Inflammatory macrophage (primary cell): ENCODE results near the gene CFAP161.

Experiments used
- DNase-seq, 2 donors: peaks; one replicate each; pipeline ENCODE4 v3.0.0-alpha.2; 2020 to 2022
- total RNA-seq, 18 experiments: gene quantifications; one replicate each; lab custom pipeline; 2026; ENCODE audit warnings: mixed read lengths in 6 of 18, inconsistent platforms in 2 of 18; lab: John Stamatoyannopoulos, UW

Gene CFAP161, protein sequence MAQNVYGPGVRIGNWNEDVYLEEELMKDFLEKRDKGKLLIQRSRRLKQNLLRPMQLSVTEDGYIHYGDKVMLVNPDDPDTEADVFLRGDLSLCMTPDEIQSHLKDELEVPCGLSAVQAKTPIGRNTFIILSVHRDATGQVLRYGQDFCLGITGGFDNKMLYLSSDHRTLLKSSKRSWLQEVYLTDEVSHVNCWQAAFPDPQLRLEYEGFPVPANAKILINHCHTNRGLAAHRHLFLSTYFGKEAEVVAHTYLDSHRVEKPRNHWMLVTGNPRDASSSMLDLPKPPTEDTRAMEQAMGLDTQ
- total RNA-seq = 0 to 9.8 (median 0.25) reads per million in 18 experiments

DNA sequence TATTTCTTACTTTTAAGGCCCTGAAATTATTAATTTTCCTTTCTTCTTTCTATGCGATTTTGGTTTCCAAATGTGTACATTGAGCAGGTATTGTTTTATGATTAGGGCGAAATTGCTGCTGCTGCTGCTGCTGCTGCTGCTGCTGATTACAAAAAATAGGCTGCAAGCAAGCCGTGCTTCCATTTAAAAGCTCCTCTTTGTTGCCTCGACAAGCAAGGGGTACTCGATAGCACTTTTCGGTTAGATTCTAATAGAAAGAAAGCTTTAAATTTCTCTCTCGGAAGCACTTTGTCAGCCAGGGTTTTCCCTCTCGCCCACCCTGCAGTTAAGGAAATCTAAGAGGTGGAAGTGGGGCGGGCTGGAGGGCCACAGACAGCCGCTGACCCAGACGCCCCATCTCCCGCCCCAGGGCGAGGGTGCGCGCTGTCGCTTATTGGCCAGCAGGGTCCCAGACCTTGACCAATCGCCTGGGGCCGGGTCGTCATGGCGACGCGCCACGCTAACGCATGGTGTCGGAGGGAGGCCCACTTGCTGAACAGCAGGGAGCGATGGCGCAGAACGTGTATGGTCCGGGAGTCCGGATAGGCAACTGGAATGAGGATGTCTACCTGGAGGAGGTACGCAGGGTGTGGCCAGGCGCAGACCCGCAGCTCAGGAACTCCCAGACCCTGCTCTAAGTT is at the start of gene CFAP161:
TSS of gene CFAP161 (plus strand) at position 489 of the 680 bp plus-strand sequence. CDS start at position 549, 60 bp downstream.
- DNase-seq = peak in 1 of 2 donors; percentile 24

DNA sequence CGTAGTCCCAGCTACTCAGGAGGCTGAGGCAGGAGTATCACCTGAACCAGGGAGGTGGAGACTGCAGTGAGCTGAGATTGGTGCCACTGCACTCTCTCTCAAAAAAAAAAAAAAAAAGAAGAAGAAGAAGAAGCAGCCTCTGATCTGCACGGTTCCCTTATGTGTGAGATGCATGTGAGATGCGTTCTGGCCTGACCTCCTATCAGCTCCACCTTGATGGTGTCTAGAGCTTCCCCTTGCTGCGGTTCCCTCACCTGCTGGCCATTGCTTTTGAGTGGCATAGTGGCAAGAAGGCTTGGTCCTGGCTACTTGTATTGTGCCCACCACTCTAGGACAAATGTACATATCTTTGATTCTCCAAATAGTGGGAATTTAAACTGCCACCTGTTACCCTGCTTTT is 49.4 kb upstream of the CFAP161 start:
- DNase-seq = no peak

DNA sequence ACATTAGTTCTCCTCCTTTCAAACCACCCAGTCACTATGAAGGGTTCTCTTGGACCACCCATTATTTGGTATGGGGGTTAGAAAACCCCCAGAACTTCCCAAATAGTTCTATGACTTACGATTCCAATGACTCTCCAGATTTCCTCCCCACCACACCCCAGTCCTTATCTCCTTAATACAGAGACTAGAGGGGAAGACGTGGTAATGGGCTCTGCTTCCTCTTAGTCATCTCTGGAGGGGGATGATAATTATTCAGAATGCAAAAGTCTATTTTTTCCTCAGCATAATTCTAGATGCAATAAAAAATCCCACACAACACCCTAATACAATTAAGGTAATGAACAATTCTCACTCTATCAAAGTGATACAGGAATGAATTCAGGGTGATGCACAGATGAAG is 48.9 kb upstream of the CFAP161 start:
- no peak for DNase-seq

DNA sequence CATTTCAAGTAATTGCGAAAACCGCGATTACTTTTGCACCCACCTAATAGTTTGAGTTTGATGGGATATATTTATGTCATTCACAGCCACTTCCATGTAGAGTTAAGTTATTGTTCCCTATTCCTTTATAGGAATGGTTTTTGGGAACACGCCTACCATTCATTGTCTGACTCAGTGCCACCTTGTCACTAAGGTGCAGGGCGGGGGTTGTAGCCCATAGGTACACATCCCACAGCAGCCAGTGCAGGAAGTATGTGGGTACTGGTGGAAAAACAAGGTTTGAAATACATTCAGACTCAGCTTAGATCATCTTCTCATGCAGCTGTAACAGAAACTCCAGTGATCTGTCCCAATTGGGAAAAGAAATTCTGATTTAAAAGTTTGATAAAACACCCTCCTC is 48.2 kb upstream of the CFAP161 start:
- DNase-seq = no peak

DNA sequence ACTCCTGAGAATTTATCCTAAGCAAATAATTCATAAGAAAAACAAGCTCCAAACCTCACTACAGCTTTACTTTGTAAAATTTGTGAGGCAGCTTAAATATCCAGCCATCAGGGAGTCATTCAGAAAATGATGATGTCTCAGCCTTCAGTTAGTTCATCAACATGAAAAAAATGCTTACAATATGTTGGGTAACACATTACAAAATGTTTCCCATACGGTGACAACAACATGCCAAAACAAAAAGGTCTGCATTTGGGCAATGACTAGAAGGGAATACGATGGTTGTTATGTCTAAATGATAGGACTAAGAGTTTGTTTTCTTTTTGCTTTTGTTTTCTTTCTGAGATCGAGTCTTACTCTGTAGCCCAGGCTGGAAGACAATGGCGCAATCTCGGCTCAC is 47.0 kb upstream of the CFAP161 start:
- DNase-seq = peak; percentile 17 to 27

DNA sequence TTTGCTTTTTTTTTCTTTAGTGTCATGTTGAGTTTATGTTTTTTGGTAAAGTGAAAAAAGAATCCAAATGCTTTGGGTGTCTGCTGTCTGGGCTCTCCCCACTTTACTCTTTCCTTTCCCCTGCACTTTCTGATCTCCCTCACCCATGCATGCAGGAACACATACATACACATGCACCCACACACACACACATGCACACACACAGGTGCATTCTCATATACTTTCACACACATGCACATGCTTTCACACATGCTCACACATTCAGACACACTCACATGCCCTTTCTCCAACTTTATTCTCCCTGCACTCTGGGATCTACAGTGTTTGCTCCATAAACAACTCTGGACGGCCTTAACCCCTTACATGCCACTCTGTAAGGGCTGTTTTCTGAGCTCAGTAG is 46.4 kb upstream of the CFAP161 start:
- no peak for DNase-seq

DNA sequence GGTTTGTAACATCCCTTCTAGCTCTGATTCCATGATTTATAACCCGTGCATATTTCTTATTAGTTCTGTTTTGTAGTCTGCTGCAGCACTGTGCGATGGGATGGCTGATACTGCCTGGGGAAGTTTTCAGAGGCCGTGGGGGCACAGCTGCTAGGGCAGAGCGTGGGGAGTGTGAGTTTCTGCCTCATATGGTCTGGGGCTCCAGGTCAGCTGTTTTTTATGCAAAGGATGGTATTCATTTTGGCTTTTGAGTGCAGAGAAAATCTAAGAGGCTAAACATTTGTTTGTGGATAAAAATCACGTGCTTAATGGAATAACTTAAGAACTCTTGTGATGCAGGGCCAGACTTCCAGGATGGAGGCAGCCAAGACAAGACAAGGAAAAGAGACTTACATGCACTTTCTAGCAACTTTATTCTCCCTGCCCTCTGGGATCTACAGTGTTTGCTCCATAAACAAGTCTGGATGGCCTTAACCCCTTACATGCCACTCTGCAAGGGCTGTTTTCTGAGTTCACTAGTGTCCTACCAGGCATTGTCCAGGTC is 45.5 kb upstream of the CFAP161 start:
- no peak for DNase-seq

DNA sequence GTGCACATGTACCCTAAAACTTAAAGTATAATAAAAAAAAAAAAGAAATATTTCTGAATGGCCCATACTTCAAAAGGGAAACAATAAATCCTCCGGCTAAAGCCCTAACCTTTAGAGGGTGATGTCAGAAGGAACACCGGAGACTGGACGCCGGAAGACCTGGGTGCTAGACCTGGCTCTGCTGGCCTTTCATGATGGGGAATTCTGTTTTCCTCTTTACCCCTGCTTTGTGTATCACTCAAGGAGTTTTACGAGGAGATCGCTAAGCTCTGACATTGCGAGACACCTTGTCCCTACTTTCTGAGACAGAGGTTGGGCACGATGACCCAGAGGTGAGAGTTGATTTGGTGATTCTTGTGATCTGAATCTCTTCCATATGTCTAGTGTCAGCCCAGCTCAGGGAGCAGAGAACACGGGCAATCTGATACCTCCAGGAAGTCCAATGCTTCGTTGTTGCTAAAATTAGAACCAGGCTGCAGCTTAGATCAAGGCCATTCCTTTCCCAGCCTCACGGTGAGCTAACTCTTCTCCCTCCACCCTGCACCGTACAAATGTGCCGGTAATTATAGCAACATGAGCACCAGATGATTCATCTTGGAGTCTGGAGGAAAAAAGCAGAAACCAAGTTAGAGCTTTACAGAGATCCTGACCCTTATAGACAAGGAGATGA is 42.0 kb upstream of the CFAP161 start:
- DNase-seq = peak in 1 of 2 donors; percentile 28

DNA sequence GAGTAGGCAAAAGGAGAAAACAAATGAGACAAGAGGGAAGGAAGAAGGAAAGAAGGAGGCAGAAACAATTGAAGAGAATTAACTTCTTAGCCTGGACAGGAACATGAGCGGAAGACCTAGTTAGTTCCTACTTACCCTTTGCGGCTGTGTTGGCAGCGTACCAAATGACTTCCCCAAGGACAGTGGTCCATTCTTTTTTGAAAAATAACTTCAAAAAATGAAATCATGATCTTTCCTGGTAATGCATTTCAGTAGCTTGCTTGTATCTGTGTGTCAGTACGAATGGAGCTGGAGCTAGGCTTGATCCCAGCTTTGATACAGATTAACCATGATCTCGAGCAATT is 41.5 kb upstream of the CFAP161 start:
- peak; percentile 17 to 49 for DNase-seq

DNA sequence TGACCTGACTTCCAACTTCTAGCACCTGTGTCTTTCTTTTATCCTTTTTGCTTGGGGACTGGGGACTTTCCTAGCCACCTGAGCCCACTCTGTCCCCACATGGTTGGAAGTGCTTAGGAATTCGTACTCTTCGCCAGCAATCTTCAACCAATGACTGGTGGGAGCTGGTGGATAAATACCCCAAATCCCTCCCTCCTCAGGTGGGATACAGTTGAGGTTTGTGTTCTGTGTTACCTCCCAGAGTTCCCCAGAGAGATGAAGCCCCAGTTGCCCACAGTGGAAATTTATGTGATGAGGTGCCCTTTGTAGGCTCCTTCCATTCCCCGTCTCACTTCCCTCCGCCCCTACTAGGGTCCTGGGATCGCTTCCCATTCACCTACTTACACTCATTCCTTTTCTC is 40.1 kb upstream of the CFAP161 start:
- no peak for DNase-seq

DNA sequence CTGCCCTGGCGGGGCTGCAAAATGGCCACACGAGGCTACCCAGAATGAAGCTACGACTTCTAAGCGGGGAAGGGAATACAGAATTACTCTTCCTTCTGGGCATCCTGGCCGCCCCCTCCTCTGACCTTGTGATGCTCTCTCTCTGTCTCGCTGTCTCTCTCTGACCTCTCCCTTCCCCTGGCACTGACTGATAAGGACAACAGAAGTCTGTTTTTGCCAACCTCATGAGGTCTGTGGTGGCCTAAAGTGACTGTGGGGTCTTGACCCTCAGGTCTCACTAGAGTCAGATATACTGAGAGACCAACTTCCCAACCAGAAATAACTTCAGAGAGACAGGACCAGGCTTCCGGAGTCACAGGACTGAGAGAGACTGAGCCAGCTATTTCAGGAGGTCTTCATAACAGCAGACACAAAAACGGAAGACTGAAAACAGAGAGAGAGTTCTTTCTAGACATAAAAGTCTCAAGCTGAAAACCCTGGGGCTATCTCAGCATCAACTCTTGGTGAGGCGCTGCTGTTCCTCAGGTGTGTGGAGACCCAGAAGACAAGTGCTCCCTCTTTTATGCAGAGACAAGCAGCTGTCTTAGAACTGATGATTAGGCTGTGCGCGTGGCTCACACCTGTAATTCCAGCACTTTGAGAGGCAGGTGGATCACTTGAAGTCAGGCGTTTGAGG is 38.2 kb upstream of the CFAP161 start:
- DNase-seq = no peak

DNA sequence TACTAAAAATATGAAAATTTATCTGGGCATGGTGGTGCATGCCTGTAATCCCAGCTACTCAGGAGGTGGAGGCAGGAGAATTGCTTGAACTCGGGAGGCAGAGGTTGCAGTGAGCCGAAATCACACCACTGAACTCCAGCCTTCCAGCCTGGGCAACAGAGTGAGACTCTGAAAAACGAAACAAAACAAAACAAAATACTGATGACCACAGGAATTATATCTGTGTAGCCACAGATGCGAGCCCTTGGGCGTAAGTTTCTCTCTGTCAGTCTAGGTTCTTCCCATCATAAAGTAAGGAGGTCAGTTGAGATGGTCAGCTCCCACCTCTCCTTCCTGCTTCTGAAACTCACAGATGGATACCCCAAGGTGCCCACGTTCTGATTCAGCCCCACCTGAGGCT is 37.7 kb upstream of the CFAP161 start:
- no peak for DNase-seq

DNA sequence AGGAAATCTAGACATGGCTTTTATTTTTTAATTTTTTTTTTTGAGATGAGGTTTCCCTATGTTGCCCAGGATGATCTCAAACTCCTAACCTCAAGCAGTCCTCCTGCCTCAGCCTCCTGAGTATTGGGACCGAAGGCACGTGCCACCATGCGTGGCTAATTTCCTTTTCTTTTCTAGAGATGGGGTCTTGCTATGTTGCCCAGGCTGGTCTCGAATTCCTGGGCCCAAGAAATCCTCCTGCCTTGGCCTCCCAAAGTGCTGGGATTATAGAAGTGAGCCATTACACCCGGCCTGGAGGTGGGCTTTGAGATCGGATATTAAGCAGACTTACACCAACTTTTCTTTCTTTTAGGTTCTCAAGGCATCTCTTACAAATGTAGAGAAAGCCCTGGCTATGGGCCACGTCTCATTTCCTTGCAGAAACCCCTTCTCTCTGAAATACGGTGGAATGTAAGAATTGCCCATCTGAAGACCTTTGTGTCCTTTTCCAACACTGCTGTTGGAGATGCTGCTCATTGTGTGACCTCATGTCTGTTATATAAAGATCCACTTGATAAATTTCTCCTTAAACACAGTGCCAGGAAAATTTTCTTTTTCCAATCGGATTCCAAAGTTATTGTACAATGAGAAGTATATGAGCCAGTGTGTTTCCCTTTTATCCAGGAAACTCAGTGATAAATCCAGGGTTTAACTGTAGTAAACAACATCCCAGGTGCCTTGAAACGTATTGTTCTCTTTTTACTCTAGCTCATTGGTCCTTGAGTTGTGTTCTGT is 36.8 kb upstream of the CFAP161 start:
- no peak for DNase-seq

DNA sequence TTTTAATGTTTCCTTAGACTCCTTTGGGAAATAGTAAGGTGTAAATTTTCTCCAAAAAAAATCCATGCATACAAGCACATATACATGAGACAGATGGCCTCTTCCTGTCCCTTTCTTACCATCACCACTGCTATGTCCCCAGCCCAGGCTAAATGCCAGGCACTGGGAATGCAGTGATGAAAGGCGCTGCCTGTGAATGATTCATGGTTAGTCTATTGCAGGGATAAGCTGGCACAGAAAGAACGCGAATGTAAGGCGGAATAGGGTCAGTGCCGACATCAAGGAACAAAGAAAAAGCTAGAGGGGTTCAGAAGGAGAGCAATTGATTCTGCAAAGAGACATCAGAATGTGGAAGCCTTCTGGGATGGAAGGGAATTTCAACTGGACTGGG is 36.2 kb upstream of the CFAP161 start:
- DNase-seq = no peak

DNA sequence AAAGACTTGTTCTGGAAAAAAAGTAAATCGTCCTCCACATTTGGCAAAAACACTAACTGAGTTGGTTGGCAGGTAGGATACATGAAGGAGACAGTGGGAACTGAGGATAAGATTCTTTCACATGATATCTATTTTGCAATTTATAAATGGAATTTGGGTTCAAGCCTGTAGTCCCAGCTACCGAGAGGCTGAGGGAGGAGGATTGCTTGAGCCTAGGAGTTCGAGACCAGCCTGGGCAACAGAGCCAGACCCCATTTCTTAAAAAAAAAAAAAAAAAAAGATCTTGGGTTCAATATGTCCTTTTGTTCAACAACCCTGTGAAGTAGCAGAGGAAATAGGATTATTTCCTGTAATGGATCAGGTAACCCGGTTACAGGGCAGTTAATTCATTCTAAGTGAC is 35.7 kb upstream of the CFAP161 start:
- no peak for DNase-seq

DNA sequence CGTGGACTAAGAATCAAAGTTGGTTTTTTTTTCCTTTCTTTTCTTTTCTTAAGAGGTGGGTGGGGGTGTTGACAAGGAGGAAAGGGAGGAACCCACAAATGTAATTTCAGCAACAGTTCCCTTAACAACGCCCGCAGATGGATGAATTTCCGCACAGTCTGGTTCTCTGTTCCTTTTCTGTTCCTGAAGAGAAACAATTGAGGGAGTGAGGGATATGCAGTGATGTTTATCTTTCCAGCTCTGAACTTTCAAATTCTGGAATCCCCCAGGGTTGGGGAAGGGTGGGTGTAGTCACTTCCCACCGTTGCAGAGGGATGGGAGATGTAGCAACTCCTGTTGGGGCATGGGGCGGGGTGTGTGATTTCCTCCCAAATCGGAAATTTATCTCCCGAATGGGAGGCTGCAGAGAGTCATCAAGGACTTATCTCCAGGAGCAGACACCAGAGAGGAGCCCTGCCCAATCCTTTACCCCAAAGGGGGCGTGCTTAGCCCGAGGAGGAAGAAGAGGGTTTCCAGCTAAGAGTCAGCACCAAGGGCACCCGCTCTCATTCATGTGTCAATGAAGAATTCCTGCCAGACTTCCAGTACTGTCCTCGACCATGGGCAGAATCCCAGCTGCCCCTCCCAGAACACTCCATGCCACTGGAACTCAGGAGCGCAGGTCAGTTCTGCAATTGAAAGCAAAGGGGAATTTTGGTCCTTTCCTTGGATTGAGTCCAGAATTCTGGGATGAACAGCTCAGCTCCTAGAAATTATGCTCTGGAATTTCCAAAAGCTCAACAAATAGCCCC is 35.0 kb upstream of the CFAP161 start:
- peak; percentile 69 to 71 for DNase-seq

DNA sequence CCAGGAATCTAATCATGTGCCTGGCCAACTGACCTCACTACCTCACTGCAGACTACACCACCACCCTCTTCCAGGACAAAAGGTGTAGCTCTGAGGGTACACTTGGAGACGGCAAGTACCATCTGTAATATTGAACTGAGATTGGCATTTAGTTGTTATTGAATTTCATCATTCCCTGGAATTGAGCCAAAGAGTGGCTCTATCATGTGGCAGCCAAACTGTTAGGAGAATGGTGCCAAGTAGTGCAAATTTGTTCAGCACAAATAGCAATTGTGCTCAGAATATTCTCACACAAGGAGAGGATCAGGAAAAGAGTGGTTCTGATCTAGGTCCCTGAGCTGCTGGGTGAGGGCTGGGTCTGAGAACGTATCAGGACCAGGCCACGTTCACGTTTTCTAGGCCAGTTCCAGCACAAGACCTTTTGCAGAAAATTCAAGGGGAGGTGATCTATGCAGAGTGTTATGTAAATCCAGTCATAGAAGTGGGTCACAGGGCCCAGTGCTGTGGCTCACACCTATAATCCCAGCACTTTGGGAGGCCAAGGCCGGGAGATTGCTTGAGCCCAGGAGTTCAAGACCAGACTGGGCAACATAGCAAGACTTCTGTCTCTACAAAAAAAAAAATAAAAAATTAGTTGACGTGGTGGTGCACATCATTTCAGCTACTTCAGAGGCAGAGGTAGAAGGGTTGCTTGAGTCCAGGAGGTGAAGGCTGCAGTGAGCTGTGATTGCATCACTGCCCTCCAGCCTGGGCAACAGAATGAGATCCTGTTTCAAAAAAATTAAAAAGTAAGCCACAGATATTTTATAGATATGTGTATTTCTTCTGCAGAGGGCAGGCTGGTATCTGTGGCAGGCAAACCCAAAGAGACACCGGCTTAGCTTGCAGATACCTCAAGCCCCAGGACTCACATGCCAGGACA is 31.9 kb upstream of the CFAP161 start:
- no peak for DNase-seq

DNA sequence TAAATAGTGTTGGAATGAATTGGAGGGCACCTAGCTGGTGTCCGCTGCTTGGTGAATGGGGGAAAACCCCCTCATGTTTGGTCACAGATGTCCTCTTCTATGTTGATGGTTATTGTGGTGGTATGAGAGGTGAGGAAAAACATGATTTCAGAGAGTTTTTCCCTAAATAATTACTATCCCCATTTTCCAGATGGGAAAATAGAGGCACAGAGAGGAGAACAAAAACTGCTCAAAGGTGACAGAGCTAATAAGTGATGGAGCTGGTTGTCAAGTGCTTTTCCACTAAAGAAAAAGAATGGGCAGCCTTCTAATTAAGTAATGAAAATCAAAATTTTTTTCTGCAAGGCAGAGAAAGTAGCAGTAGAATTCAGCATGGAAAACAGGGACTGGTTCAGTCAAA is 30.2 kb upstream of the CFAP161 start:
- no peak for DNase-seq

DNA sequence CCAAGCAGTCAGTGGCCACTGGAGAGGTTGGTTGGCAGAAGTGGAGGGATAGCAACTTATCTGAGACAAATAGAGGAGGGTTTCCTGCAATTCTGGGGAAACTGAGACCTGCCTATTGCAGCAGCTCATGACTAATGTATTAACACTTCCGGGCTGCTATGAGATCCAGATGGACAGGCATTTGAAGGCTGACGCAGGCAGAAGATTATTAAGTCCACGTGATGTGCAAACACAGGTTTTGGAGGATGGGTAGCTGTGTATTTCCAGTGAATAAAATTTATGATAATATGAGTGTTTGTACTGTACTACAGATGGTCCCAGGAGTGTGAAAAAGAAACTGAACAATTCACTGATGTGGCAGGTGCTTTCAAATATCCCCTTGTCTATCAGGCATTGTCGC is 28.5 kb upstream of the CFAP161 start:
- no peak for DNase-seq

DNA sequence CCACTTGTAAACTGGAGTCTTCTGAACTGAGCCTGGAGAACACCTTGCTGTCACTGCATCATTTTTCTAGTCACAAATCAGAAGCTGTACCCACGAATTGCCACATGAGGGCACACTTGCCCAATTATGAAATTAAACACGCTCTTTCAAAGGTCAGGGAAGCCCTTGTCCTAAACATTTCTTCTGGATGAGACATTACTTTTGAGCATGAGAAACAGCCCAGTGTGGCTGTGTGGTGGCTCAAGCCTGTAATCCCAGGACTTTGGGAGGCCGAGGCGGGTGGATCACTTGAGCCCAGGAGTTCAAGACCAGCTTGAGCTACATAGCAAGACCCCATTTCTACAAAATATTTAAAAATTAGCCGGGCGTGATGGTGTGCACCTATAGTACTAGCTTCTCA is 27.5 kb upstream of the CFAP161 start:
- DNase-seq = peak; percentile 70 to 75
